Testis (tissue), 3 donors: Measurements from ENCODE around the gene ARL4A. TPM values are rescaled to one million over a fixed set of nuclear protein-coding genes. Genes with fewer than 3 reads are reported as not detected.

Source experiments
- DNase-seq: peaks from one replicate; pipeline ENCODE4 v3.0.0-alpha.2; 2019
- H3K27ac ChIP-seq, 2 donors: fragments of 200-600 bp; sonication (generic); one replicate each; pipeline ENCODE4 v1.5.1; 2019
- H3K27me3 ChIP-seq: fragments of 200-600 bp; sonication (generic); one replicate; pipeline ENCODE4 v1.5.1; 2019
- H3K36me3 ChIP-seq: fragments of 200-600 bp; sonication (generic); one replicate; pipeline ENCODE4 v1.5.1; 2017; ENCODE audit warnings: low read depth; ENCODE audit errors: missing control alignments
- H3K4me1 ChIP-seq: fragments of 200-600 bp; sonication (generic); one replicate; pipeline ENCODE4 v1.5.1; 2019
- H3K4me3 ChIP-seq, 2 donors: fragments of 200-600 bp; sonication (generic); one replicate each; pipeline ENCODE4 v1.5.1; 2017 to 2019
- H3K9me3 ChIP-seq: fragments of 200-600 bp; sonication (generic); one replicate; pipeline ENCODE4 v1.5.1; 2017
- POLR2A ChIP-seq: fragments of 450-650 bp; IDR thresholded peaks from one replicate; pipeline ENCODE4 v1.6.1; 2017; ENCODE audit warnings: antibody characterized with exemption, mild to moderate bottlenecking, moderate library complexity
- WGBS, 2 donors: methylation state at CpG; one replicate each; pipeline ENCODE4 v1.1.5; 2018; 5-methylcytosine and 5-hydroxymethylcytosine counted together
- intact Hi-C: fragments of 100-400 bp; cut with DNase I; formaldehyde crosslinking; loops from one replicate; pipeline ENCODE4 v1.15.1; 2023; ENCODE audit warnings: low total_unique reads
- polyA plus RNA-seq: library from polyadenylated mRNA; stranded (reverse); fragments of 350-450 nt; fragmentation: Illumina TruSeq; extraction: RNeasy Lipid Tissue Mini Kit (QIAGEN cat#74804); gene quantifications from one replicate; pipeline ENCODE4 v1.2.3, GENCODE V29; 2014; ENCODE audit warnings: low read depth, low replicate concordance; ENCODE audit not compliant: insufficient read depth
- total RNA-seq, 2 donors: library from RNA; depleted of rRNA; stranded (reverse); fragments of >200 nt; gene quantifications; one replicate each; pipeline ENCODE4 v1.2.3, GENCODE V29; 2016
- TF ChIP-seq, protein P1 (sequence below), 3 experiments: fragments of 450-650 bp in 2 of 3; fragments of 200-600 bp in 1 of 3; sonication (generic) in 1 of 3; IDR thresholded peaks; one replicate each; pipeline ENCODE4 v1.5.1; 2016 to 2019; ENCODE audit warnings: antibody characterized with exemption in 3 of 3, mild to moderate bottlenecking in 2 of 3, moderate library complexity in 1 of 3

The ARL4A gene
- total and polyA plus RNA-seq, 3 donors from 2014 or later, result 60.8 to 344 (median 153) TPM

DNA sequence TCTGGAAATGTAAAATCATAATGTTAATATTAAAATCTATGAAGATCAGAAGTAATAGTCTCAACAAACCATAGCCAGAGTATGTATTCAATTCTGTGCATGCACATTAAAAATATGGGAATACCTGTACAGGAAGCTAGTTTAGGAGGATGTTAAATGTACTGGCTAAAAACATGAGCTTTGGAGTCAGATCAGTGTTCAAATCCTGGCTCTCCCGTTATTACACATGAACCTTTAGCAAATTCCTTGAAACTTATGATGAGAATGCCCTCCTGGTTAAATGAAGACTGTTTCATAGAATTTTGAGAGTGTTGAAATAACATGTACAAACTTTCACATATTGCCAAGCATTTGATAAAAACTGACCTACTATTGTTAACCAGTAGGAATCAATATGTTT lies 4.6 kb downstream of the ARL4A start:
- Histone ChIP-seq H3K4me3 (no peak overlapping the region), H3K27me3 (no peaks in the 10 kb centered on the region), H3K4me1 (peaks cover 5% of the 10 kb centered on the region), H3K27ac (no peak overlapping the region), H3K9me3 (no peaks in the 10 kb centered on the region), H3K36me3 (no peaks in the 10 kb centered on the region)
- TF ChIP-seq, protein P1, sequence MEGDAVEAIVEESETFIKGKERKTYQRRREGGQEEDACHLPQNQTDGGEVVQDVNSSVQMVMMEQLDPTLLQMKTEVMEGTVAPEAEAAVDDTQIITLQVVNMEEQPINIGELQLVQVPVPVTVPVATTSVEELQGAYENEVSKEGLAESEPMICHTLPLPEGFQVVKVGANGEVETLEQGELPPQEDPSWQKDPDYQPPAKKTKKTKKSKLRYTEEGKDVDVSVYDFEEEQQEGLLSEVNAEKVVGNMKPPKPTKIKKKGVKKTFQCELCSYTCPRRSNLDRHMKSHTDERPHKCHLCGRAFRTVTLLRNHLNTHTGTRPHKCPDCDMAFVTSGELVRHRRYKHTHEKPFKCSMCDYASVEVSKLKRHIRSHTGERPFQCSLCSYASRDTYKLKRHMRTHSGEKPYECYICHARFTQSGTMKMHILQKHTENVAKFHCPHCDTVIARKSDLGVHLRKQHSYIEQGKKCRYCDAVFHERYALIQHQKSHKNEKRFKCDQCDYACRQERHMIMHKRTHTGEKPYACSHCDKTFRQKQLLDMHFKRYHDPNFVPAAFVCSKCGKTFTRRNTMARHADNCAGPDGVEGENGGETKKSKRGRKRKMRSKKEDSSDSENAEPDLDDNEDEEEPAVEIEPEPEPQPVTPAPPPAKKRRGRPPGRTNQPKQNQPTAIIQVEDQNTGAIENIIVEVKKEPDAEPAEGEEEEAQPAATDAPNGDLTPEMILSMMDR (IDR thresholded peaks at IDR 0.05), result no peak
- TF ChIP-seq POLR2A, result no peak
- 88 to 92% methylated on average over 1 of the region's 1 CpG for WGBS, 2 donors
- no peak for DNase-seq
- intact Hi-C loops, result no loop called here

DNA sequence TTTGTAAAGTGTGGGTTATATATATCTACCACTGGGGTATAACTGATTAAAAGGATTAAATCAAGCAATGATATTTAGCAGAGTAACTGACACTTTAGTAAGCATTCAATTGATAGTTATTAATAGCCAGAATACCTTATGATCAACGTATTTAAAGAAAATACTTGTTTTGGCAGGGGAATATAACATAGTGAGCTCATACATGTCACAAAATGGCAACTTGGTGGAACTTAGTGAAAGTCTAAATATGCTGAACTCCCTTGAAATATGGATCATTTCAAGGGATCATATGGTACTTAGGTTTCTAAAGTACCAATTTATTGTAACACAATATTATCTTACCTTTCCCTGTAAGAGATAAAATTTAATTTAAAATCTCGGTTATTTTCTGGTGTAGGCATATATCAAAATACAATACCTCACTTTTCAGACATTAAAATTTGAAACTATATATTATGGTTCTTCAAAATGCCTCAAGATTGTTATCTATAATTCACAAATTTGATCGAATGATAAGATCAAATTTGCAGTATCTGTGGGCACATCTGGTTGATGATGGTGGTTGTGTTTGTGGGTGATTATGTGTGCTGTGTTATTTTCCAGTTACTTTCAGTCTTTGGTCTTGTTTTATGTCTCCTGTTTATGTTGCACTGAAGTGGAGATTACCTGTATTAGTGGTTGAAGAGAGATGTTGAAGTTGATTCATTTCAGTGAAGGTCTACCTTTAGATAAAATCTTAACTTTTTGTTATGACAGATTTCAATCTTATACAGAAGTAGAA lies 5.2 kb downstream of the ARL4A start:
- no peak overlapping the region for H3K4me3 ChIP-seq
- H3K27ac ChIP-seq, result no peak overlapping the region
- peaks cover 5% of the 10 kb centered on the region for H3K4me1 ChIP-seq
- TF ChIP-seq POLR2A, result no peak
- TF ChIP-seq, protein P1 (IDR thresholded peaks at IDR 0.05), result no peak
- H3K36me3 ChIP-seq, result no peaks in the 10 kb centered on the region
- no peaks in the 10 kb centered on the region for H3K9me3 ChIP-seq
- intact Hi-C loops, result no loop called here
- 30 to 54% methylated on average over 3 of the region's 3 CpGs for WGBS, 2 donors
- no peak for DNase-seq
- no peaks in the 10 kb centered on the region for H3K27me3 ChIP-seq

DNA sequence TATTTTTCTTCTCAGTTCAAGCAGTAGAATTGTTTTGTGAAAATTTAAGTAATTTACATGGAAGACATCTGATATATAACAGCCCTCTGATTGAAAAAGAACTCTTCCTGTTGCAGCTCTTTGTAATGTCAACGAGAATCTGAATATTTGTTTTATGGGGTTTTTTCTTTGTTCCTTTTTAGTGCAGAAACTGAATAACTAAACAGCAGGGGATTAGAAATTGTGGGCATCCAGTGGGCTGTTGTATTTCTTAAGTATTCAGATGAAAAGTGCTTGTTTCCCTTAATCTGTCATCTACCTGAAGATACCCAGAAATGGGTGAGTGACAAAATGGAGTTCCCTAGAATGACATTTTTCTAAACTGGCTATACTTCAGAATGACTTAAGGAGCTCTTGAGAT lies 7.4 kb downstream of the ARL4A start:
- TF ChIP-seq, protein P1 (IDR thresholded peaks at IDR 0.05), result no peak
- TF ChIP-seq POLR2A, result no peak
- Histone ChIP-seq H3K27ac (no peak overlapping the region), H3K9me3 (no peaks in the 10 kb centered on the region), H3K4me3 (no peak overlapping the region), H3K27me3 (no peaks in the 10 kb centered on the region), H3K4me1 (no peaks in the 10 kb centered on the region), H3K36me3 (no peaks in the 10 kb centered on the region)
- intact Hi-C loops, result no loop called here
- WGBS, 2 donors, result 80 to 84% methylated on average over 1 of the region's 1 CpG
- DNase-seq, result no peak

DNA sequence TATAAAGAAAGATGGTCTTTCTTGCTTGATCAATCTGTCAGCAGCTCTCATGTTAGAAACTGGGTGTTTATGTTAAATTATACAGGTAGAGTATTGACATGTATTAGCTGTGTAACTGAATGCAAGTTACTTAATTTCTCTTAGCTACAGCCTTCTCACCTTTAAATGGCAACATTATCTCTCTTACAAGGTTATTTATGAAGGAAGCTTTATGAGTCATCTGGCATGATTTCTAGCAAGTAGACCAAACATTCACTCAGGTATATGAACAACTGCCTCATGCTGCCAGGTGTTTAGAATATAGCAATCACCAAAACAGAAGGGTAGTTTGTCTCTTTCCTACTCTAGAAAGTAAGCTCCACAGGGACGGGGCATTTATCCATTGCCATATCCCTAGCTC lies 8.5 kb downstream of the ARL4A start:
- TF ChIP-seq, protein P1 (IDR thresholded peaks at IDR 0.05), result no peak
- TF ChIP-seq POLR2A, result no peak
- Histone ChIP-seq H3K36me3 (no peaks in the 10 kb centered on the region), H3K4me1 (no peaks in the 10 kb centered on the region), H3K27ac (no peak overlapping the region), H3K4me3 (no peak overlapping the region), H3K9me3 (no peaks in the 10 kb centered on the region), H3K27me3 (no peaks in the 10 kb centered on the region)
- 78 to 90% methylated on average over 1 of the region's 1 CpG for WGBS, 2 donors
- DNase-seq, result no peak
- intact Hi-C loops, result no loop called here

DNA sequence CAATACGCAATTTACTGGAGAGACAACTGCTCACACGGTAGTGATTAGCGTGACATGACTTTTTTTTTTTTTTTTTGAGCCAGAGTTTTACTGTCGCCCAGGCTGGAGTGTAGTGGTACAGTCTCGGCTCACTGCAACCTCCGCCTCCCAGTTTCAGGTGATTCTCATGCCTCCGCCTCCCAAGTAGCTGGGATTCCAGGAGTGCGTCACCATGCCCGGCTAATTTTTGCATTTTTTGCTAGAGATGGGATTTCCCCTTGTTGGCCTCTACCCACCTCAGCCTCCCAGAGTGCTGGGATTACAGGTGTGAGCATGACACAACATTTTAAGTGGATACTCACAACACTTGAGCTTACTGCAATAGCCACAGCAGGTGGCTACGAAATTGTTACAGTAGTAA lies 11.9 kb downstream of the ARL4A start:
- no peak for DNase-seq
- no peak for TF ChIP-seq POLR2A
- TF ChIP-seq, protein P1 (IDR thresholded peaks at IDR 0.05), result no peak
- Histone ChIP-seq H3K4me1 (no peaks in the 10 kb centered on the region), H3K27me3 (no peaks in the 10 kb centered on the region), H3K27ac (no peak overlapping the region), H3K9me3 (no peaks in the 10 kb centered on the region), H3K36me3 (no peaks in the 10 kb centered on the region), H3K4me3 (no peak overlapping the region)
- intact Hi-C loops, result no loop called here
- 90 to 95% methylated on average over 10 of the region's 10 CpGs for WGBS, 2 donors
